Measurements from ENCODE around the gene C5orf15.
A peak's percentile ranks its signal among the peaks of the same experiment; 100 is the strongest.
"Not testable (repeated sequence)": the region's sequence is repeated elsewhere in the genome, so short reads cannot be mapped to it uniquely, and the experiment has no call there.

The C5orf15 gene

DNA sequence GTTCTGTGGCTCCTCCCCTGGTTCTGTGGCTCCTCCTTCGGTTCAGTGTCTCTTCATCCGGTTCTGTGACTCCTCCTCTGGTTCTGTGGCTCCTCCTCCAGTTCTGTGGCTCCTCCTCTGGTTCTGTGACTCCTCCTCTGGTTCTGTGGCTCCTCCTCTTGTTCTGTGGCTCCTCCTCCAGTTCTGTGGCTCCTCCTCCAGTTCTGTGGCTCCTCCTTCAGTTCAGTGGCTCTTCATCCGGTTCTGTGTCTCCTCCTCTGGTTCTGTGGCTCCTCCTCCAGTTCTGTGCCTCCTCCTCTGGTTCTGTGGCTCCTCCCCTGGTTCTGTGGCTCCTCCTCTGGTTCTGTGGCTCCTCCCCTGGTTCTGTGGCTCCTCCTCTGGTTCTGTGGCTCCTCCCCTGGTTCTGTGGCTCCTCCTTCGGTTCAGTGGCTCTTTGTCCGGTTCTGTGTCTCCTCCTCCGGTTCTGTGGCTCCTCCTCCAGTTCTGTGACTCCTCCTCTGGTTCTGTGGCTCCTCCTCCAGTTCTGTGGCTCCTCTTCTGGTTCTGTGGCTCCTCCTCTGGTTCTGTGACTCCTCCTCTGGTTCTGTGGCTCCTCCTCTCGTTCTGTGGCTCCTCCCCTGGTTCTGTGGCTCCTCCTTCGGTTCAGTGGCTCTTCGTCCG is 32.3 kb downstream of the C5orf15 start:
- DNase-seq = not testable (repeated sequence)

DNA sequence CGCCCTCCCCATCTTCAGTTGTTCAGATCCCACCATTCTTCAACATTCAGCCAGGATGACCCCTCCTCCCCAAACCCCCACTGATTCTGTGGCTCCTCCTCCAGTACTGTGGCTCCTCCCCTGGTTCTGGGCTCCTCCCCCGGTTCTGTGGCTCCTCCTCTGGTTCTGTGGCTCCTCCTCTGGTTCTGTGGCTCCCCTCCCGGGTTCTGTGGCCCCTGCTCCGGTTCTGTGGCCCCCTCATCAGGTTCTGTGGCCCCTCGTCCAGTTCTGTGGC is 32.8 kb downstream of the C5orf15 start:
- DNase-seq = no peak

DNA sequence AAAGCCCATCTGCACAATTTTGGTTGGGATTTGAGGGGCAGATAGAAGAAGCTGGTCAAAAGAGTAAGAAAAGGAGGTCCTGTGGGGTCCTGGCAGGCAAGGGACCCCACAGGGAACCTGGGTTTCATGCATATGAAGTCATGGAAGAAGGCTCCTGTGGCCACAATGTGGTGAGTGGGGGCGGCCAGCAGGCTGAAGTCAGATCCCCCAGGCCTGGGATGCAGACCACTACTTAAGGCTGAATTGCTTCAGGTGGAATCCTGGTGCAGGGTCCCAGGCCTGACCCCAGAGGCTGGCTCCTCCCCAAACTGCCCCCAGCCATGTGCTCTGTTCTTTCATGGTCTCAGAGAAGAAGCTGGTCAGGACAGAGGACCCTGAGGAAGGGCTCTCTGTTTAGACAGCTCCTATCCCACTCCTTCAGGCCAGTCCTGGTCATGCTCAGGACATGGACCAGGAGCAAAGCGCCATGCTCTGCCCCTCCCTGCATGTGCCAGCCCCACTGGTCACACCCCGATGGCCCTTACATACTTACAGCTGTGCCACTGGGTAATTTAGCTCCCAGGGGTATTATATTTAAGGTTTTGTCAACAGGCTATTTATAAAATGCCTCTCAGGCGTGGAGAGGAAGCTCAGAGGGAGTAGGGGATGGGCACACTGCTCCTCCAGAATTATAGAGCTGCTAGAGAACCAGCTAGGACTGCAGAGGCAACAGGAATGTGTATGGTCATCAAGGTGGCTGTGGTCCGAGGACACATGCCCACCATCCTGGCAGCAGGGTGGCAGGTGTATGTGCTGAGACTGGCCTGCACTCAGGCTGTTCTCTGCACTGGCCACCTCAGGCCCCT is 33.4 kb downstream of the C5orf15 start:
- no peak for DNase-seq

DNA sequence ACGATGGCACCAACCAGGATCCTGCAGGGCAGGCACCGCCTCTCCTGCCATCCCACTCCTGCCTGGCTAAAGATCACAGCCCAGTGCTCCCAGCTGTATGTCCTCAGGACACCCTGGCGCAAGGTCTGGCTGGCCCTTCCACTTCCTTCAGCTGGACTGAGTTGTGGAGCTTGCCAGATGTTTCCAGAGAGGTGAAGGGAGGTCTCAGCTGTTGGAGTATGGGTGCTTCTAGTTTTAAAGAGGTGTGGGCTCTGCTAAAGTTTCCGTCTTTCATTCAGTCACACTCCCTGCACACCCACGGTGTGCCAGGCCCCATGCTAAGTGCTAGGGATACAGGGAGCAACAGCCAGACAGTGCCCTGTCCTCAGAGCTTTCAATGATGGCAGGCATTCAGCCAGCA is 34.1 kb downstream of the C5orf15 start:
- DNase-seq = no peak

DNA sequence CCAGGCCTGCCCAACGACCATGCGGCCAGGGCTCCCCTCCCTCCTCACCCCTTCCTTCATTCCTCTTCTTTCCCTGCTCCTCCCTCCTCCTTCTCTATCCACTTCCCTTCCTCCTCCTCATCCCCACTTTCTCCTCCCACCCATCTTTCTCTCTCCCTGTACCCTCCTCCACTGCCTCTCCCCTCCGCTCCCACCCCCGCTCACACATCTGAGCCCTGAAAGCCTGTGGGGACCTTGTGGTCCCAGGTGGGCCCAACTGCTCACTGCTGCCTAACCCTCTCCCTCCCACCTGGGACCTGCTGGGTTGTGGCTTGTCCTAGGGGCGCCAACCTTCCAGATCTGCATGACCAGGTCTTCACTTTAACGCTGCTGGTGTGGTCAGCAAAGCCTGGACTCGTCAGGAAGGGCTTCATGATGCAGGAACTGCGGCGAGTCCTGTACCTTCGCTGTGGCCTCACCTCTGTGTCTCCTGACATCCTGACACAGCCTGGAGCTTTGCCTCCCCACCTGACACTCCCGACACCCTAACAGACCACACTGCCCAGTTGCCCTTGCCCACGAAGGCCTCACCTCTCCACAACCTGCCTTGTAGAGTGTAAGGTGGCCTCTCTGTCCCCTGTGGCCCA is 34.6 kb downstream of the C5orf15 start:
- no peak for DNase-seq

DNA sequence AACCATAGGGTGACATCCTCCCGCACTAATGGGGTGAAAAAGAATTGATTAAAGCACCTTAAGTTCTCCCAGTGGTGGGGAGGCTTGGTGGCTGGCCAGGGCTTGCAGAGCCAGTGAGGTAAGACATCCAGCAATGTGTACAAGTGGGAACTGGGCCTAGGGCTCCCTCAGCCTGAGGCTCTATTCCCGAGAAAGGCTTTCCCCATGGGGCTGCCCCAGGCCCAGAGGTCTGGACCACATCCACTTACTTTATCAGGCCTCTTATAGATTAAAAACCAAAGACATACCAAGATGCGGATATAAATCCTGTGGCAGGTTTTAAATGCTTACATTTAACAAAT is 35.3 kb downstream of the C5orf15 start:
- DNase-seq = no peak

DNA sequence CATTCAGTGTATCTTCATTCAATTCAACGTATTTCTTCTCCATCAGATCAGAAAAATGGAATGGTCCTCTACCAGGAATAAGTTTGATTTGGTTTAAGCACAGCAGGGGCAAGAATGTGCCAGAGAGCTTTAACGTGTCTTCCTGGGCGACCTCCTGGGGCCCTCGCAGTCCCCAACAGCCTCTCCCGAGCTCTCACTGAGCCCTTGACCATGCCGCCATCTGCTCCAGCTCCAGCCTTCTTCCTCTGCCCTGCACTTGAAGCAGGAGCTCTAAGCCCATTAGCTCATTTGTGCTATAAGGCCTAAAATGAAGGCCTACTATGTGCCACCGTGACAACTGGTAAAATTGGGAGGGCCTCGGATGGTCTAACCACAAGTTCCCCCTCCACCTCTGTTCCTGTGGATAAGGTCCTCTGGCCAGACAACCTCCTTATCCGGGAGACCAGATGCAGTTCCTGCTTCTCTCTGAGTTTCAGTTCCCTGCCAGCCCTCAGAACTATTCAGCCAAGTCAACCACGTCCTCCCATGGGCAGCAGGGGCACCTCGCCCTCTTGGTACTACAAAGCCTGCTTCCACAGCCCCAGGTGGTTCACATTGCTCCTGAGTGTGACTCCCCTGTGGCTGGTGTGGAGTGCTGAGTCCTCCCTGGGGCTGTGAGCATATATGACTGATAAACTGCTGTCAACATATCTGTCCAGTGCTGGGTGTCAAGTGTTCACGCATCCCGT is 35.8 kb downstream of the C5orf15 start:
- DNase-seq = no peak

DNA sequence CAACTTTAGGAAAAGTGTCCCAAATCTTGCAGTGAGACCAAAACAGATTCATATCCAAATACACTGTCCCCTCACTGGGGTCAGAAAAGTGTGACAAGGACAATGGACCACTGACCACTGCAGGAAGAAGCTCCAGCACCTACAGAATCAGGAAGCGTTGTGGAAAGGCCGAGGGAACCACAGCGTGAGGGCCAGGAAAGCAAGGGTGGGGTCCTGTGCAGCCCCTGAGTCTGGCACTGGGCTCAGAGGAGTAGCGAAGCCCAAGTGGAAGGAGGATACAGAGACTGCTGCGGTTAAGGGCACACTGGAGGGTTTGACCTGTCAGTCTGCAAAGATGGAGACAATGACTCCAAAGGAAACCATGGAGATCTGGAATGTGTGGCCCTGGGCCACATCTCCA is 36.9 kb downstream of the C5orf15 start:
- DNase-seq = no peak

DNA sequence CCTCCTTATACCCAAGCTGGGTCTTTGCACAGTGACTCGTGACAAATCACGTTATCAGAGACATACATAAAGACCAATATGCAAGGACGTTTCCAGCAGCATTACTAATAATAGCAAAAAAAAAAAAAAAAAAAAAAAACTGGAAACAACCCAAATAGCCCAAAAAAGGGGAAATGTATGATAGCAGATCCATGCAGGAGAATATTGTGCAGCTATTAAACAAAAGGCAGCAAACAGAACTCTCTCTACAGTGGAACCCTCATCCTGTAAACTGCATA is 37.7 kb downstream of the C5orf15 start:
- no peak for DNase-seq

DNA sequence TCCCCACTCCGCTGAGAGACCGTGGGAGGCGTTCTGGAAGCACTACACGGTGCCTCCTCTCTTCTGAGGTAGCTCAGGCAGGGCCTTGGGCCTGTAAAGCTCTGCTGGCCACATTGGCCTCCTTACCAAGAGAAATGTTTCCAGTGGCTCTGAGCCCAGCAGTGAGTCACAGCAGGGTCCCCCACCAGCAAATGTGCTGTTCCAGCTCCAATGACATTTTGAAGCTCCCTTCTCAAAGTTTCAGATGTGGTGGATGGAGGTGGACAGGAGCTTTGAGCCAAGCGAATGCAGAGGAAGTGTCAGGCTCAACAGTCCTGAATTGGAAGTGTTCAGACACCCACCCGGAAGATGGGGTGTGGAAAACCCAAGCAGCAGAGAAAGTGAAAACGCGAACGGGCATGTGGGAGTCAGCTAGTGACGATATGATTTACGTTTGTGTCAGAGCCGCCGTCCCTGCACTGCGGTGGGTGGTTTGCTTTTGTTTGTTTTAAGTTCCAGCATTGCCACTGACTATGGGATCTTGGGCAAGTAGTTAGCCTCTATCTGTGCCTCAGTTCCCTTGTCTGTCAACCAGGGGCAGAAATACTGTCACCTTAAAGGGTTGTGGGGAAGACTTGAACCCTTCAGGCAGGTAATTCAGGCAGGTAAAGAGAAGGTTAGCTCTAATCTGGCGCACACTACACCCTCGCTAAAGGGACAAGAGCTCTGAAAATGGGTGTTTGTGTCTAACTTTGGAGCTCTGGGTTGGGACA is 38.2 kb downstream of the C5orf15 start:
- peak; percentile 59 to 63 for DNase-seq

DNA sequence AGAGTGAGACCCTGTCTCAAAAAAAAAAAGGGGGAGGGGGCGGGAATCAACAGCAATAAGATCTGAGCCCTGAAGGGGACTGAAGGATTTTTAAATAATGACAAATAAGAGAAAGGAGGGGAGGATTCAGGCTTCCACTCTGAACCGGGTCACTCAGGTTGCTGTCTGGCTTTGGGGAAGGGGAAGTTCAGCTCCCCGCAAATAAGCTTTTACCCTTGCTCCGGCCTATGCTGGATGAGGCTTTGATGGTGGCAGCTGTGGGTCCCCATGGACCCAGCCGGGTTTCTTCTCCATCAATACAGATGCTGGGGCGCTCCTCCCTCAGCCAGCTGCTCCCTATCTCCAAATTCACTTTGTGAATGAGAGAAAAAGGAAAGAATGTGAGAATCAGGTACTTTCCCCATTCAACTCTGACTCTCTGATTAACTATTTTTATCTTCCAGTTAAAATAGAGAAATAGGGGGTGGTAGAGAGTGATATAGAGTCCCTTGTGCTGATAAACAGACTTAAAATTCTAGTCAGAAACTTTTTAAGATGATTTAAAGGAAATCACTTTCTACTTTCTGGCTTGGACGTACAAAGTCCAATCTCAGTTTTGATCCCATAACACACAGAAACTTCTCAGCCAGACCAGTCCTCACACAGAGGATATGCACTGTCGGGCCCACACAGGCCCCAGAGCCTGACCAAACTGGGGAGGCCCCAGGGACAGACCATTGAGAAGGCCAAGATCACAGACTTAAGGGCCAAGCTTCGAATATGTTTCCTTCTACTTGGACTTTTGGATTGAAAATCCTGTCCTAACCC is 39.6 kb downstream of the C5orf15 start:
- no peak for DNase-seq

DNA sequence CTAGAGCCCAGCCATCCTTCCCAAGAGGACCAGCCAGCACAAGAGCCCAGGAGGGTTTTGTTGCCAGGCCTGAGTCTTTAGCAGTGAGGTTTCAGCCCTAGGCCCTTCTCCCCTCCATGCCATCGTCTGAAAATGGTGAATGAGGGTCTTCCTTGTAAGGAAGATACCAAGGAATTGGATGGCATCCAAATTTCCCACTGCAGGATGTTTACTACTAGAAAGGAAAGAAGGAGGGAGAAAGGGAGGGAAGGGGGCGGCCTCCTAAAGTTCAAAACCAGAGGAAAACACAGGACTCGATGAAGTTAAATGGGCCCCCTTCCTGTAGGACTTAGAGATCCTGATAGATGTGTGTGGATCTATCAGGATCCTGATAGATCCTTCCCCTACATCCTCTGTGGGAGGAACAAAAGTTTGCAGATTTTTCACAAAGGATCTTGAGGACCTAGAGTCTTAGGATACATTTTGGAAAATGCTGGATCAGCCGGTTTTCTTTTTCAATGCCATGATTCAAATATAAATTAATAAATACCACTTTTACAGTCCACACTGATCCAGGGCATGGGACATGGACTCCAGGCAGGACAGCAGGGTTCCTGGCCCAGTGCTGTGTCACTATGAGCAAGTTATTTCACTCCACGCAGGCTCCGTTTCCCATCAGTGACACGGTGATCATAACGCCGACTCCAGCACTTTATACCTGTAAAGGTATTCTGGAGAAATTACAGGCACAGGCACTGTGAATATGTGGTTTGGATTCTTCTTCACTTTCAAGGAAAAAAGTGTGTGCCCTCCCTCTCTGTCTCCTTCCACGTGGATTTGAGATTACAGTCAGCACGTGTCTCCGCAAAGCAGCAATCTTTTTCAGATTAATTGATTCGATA is 40.9 kb downstream of the C5orf15 start:
- no peak for DNase-seq

DNA sequence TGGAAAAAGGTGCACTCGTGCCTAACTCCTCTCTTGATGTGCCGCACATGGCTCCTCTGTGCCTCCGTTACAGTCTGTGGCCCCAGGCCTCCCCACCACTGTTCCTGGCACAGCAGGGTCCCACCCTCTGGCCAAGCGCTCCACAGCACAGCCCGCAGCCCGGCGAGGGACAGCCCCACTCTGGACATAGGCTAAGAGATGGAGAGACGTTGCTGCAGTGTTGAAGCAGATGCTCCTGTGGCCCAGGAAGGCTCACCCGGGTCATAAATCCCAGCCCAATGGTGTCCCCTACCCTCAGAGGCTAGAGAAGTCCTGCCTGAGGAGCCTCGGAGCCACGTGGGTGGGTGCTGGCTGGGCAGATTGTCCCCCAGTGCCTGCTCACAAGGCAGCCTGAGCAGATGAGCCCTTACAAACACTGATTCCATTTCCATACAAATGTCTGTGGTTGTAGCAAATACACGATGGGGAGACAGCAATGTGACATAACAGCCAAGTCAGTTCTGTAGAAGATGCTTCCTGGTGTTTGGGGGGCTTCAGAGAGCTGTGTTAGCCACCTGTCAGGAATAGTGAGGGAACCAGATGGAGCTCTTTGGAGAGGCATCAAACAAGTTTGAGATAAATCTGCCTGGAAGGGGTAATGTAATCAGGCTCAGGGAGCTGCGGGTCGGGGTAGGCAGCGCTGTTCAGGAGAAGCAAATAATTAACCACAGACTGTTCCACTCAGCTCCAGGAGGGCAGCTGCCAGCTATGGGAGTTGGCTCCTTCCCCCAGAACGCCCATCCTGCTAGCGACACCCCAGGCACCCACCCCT is 41.7 kb downstream of the C5orf15 start:
- DNase-seq = no peak

DNA sequence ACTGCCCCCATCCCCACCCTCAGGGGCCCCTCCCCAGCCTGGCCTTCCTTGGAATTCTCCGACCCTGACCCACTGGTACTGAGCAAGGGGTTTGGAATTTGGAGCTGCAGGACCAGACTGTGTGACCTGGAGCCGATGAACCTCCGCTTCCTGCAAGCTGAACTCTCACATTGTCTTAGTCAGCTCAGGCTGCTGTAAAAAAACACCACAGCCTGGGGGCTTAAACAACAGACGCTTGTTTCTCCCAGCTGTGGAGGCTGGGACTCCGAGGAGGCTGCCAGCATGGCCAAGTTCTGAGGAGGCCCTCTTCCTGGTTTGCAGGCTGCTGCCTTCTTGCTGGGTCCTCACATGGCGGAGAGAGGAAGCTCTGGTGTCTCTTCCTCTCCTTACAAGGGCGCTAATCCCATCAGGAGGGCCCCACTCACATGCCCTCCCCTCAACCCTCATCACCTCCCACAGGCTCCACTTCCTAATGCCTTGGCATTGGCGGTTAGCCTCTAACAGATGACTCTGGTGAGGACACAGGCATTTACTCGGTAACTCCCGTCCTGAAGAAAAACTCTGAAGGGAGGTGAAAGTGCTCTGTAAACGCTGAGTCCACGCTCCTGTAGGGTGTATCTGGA is 42.4 kb downstream of the C5orf15 start:
- DNase-seq = no peak

DNA sequence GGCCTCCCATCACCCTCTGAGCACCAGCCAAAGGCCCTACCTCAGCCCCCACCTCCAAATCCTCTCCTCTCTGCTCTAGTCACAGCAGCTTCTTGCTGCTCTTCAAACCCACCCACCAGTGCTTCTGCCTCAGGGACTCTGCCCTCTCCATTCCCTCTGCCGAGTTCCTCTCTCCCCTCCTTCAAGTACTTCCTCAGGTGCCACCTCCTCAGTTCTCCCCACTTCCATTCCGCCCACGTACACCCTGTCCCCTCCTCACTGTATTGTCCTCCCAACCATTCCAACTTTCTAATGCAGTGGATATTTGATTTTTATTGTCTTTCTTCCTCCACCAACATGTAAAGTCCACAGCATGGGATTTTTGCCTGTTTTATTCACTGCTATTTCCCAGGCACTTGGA is 43.2 kb downstream of the C5orf15 start:
- DNase-seq = no peak

DNA sequence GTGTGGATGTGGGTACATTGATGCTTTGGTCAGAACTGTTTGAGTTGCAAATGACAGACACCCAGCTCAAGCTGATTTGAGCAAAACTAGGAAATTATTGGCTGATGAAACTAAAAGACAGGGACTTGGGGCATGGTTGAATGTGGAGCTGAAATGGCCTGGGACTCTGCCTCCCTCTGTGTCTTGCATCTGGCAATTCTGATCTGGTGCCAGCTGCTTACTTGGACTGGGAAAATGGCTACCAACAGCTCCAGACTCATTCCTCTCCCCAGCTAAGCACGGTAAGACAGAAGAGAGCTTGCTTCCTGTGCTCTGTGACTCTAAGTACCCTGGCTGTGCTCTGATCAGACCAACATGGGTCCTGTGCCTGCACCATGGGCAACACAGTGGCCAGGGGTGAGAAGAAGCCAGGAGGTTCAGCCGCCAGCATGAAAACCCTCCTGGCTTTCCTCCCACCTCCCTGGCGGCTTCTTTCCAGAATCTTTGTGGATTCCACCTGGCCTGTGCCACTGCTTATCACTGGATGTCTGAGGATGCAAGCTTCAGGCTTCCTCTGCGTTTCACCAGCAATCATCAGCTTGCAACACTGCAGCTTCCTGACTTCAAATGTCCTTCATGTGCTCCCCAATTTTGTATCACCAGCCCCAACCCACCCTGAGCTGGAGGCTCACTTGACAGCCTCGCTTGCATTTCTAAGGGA is 44.1 kb downstream of the C5orf15 start:
- no peak for DNase-seq

DNA sequence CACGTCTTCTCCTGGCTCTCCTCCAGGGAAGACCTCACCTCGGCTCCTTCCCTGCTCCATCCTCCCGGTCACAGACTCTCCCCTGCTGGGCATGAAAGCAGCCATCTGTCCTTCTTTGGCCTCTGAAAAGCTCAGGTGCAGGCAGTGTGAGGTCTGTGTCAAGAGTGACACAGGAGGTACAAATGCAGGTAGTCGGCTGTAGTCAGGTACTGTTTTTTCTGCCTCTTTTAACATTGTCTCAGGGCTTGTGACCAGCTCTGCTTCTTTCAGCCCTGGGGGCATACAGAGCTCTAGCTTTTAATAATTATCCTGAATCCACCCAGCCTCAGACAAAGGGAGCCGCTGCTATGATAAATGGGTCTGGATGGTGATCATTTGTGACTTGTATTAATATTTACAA is 46.4 kb downstream of the C5orf15 start:
- DNase-seq = no peak

DNA sequence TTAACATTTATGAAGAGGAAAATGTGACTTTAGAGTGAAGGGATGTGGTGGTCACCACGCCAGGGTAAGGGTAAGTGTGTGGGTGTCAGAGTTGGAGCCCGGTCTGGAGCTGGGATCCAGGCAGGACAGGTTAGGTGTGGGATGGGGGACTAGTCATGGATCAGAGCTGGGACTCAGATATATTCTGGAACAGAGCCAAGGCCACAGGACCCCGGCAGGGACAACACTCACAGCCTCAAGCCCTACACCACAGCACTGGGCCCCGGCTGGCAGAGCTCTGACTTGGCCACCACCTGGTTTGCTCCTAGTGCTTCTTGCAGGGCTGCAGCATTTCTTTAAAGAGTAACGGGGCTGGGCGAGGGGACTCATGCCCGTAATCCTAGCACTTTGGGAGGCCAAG is 47.4 kb downstream of the C5orf15 start:
- DNase-seq = no peak
